ENCODE measurements around the gene ATXN3L. TPM values are rescaled to one million over a fixed set of nuclear protein-coding genes. Genes with fewer than 3 reads are reported as not detected.

ATXN3L gene
- total RNA-seq, 1 experiment from 2014 or later, result not detected

- H3K27me3 ChIP-seq (replicated peaks; ENCODE audit: insufficient read depth, low read depth, low read length, poor library complexity), result no peaks in the 10 kb centered on the region
- DNase-seq (ENCODE audit: low spot score), result no peak
- ChIA-PET POLR2A (ENCODE audit: low non-redundant PET) (no interaction called here), CTCF (no interaction called here)
- H3K4me3 ChIP-seq (ENCODE audit: low read depth, low read length, poor library complexity, severe bottlenecking), result no peak overlapping the region
- no peak overlapping the region for H3K27ac ChIP-seq (ENCODE audit: low read depth, low read length, poor library complexity, severe bottlenecking)
- no peak for TF ChIP-seq EZH2 (IDR thresholded peaks at IDR 0.05; ENCODE audit: borderline replicate concordance, low read depth, low read length, poor library complexity, severe bottlenecking)
- no peak for TF ChIP-seq CTCF (conservative IDR thresholded peaks at IDR 0.05; ENCODE audit: low read depth, low read length)
- no TSS peak for BruUV-seq (replicated peaks)
- intact Hi-C loops (cut with micrococcal nuclease; ENCODE audit: unreplicated experiment), result no loop called here
- no peaks in the 10 kb centered on the region for H3K4me1 ChIP-seq (ENCODE audit: insufficient read depth, low read length, poor library complexity, severe bottlenecking)
- H3K36me3 ChIP-seq (ENCODE audit: insufficient read depth, low read length, poor library complexity, severe bottlenecking), result no peaks in the 10 kb centered on the region
- H3K9me3 ChIP-seq (ENCODE audit: low read depth, low read length, poor library complexity, severe bottlenecking), result no peaks in the 10 kb centered on the region
Measured at GRCh38 chrX:13275031-13275430, 44.8 kb downstream of the ATXN3L start.

- Histone ChIP-seq H3K4me3 (ENCODE audit: low read depth, low read length, poor library complexity, severe bottlenecking) (no peak overlapping the region), H3K36me3 (ENCODE audit: insufficient read depth, low read length, poor library complexity, severe bottlenecking) (no peaks in the 10 kb centered on the region), H3K27ac (ENCODE audit: low read depth, low read length, poor library complexity, severe bottlenecking) (no peak overlapping the region), H3K4me1 (ENCODE audit: insufficient read depth, low read length, poor library complexity, severe bottlenecking) (no peaks in the 10 kb centered on the region), H3K9me3 (ENCODE audit: low read depth, low read length, poor library complexity, severe bottlenecking) (no peaks in the 10 kb centered on the region), H3K27me3 (replicated peaks; ENCODE audit: insufficient read depth, low read depth, low read length, poor library complexity) (no peaks in the 10 kb centered on the region)
- DNase-seq (ENCODE audit: low spot score), result no peak
- ChIA-PET POLR2A (ENCODE audit: low non-redundant PET) (no interaction called here), CTCF (no interaction called here)
- BruUV-seq (replicated peaks), result no TSS peak
- TF ChIP-seq CTCF (conservative IDR thresholded peaks at IDR 0.05; ENCODE audit: low read depth, low read length), result no peak
- no peak for TF ChIP-seq EZH2 (IDR thresholded peaks at IDR 0.05; ENCODE audit: borderline replicate concordance, low read depth, low read length, poor library complexity, severe bottlenecking)
- intact Hi-C loops (cut with micrococcal nuclease; ENCODE audit: unreplicated experiment), result no loop called here
Measured at GRCh38 chrX:13272426-13272825, 47.4 kb downstream of the ATXN3L start.

GRCh38 chrX:13271511-13271910, 48.3 kb downstream of the ATXN3L start:
- H3K27me3 ChIP-seq (replicated peaks; ENCODE audit: insufficient read depth, low read depth, low read length, poor library complexity), result no peaks in the 10 kb centered on the region
- H3K36me3 ChIP-seq (ENCODE audit: insufficient read depth, low read length, poor library complexity, severe bottlenecking), result no peaks in the 10 kb centered on the region
- no peak for DNase-seq (ENCODE audit: low spot score)
- H3K4me1 ChIP-seq (ENCODE audit: insufficient read depth, low read length, poor library complexity, severe bottlenecking), result no peaks in the 10 kb centered on the region
- intact Hi-C loops (cut with micrococcal nuclease; ENCODE audit: unreplicated experiment), result no loop called here
- no peak for TF ChIP-seq EZH2 (IDR thresholded peaks at IDR 0.05; ENCODE audit: borderline replicate concordance, low read depth, low read length, poor library complexity, severe bottlenecking)
- no peak for TF ChIP-seq CTCF (conservative IDR thresholded peaks at IDR 0.05; ENCODE audit: low read depth, low read length)
- no peaks in the 10 kb centered on the region for H3K9me3 ChIP-seq (ENCODE audit: low read depth, low read length, poor library complexity, severe bottlenecking)
- H3K27ac ChIP-seq (ENCODE audit: low read depth, low read length, poor library complexity, severe bottlenecking), result no peak overlapping the region
- CTCF ChIA-PET, result no interaction called here
- no peak overlapping the region for H3K4me3 ChIP-seq (ENCODE audit: low read depth, low read length, poor library complexity, severe bottlenecking)
- POLR2A ChIA-PET (ENCODE audit: low non-redundant PET), result no interaction called here
- BruUV-seq (replicated peaks), result no TSS peak

All from A673 (cell line).